ENCODE results near the gene KLF15.

The KLF15 gene

DNA sequence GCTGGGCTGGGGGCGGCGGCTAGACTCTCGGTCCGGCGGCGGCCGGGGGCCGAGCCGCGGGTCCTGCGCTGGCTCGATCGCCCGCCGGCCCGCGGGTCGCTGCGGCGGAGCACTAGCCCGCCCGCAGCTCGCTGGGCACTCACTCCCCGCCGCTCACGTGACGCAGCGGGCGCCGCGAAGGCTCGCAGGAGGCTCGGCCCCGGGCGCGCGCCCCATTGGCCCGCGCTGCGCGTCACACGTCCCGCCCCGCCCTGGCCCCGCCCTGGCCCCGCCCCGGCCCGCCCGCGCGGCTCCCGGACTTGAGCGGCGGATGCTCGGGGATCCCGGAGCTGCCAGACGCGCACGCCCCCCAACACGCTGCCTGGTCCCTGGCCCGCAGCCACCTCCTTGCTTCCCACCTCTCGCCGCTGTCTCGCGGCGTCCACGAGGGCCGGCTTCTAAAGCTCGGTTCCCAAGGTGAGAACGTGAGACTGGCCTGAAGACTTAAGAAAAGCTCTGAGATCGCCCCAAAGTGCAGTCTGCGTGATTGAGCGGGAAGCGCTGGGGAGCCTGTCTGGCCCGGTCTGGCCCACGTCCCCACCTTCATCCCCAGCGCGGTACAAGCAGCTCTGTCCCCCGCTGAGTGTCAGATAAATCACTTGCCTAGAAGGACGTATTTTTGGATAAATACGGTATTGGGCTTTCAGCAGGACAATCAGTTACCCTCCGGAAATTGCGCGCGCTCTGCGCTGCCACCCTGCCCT lies at the start of gene KLF15:
TSS of gene KLF15 (minus strand) at position 114 of the 743 bp plus-strand sequence. CDS start 4,486 bp downstream, outside the sequence.
- peak; percentile 90 to 92 for ATAC-seq

DNA sequence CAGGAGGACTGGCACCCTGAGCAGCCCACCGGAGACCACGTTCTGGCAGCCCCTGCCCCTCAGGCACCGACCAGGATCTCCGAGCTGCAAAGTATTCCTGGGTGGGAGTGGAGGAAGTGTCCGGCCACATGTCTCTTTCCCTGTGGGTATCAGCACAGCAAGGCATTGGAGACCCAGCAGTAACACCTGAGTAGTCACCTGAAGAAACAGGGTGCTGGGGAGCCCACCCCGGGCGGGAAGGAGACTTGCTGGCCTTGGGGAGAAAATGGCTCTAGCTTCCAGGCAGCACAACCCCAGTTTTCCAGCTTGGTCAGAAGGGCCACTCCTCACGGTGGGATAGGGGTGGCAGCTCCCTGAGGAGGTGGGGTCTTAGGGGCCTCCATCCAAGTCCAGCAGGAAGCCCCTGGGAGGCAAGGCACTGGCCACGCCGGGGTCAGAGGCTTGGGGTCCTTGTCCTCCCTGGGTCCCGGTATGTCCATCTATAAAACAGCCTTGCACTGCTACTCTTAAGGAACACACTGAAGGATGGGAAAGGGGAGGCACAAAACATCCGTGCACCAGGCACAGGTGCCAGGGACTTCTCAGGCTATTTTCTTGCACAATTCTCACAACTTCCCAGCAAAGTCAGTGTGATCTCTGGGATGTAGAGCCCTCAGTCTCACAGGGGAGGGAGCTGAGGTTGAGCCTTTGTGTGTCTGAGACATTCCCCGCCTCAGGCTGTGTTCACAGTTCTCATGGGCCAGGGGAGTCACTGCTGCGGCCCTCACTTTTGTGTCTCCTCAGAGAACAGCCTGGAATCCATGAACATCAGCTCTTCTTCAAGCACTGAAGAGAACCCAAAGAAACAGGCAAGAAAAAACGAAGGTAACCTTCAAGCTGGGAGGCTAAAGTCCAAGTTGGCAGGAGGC lies 49.4 kb upstream of the KLF15 start:
- no peak for ATAC-seq

DNA sequence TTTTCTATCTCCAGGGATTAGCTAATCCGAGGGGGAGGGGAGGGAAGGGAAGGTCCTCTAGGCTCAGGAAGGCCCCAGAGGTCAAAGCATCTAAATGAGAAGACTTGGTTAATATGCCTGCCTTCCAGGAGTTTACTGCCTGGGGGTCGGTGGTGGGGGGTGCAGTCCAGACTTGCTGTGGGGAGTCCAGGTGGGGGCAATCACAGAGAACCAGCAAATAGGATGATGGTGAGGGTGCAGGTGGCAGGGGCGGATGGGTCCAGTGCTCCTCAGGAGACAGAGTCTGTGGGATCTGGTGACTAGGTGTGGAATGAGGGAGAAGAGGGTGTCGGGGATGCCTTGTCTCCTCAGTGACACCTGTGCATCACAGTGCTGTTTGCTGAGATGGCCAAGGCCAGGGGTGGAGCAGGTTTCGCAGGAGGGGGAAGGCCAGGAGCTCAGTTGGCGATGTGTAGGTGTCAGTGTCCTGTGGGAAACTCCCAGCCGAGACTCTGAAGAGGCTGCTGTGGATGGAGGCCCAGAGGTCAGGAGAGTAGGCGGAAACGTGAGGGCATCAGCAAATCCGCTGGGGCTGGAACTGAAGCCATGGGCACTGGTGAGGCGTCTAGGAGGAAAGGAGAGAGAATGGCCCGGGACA lies 45.6 kb upstream of the KLF15 start:
- no peak for ATAC-seq

DNA sequence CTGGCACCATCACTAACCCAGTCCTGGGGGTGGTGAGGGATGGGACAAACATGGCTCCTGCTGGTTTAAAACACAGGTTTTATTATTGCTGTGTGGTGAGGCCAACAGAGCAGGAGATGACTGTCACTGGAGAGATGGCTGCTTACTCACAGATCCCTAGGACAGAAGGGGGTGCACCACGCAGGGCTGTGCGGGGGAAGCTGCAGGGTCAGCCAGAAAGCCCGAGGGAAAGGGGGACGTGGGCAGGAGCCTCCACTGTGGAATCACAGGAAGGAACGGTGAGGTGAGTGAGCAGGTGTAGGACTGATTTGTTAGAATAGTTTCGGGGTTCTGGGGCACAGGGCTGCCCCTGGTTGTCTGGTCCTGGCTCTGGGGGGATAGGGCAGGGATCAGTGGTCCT lies 45.0 kb upstream of the KLF15 start:
- ATAC-seq, result no peak

DNA sequence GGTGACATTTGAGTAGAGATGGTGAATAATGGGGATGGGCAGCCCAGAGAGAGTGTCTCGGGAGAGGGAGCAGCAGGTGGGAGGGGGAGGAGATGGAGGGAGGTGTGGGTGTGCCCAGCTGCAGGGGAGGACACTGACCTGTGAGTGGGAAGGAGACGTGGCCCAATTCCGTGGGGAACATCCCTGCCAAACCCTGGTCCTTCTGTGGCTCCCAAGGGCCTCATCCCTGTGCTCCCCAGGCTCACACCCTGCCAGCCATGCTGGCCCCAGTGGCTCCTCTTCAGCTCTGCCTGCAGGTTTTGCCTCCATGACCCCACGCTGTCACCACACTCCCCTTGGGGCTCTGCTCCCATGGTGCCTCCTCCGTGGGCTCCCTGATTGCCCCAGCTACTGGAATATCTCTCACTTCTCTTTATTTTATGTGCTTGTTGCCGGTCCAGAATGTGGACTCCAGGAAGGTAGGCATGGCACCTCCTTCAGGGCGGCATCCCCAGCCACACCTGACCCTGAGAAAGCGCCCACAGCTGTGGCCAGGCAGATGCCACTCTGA lies 44.5 kb upstream of the KLF15 start:
- ATAC-seq, result no peak

DNA sequence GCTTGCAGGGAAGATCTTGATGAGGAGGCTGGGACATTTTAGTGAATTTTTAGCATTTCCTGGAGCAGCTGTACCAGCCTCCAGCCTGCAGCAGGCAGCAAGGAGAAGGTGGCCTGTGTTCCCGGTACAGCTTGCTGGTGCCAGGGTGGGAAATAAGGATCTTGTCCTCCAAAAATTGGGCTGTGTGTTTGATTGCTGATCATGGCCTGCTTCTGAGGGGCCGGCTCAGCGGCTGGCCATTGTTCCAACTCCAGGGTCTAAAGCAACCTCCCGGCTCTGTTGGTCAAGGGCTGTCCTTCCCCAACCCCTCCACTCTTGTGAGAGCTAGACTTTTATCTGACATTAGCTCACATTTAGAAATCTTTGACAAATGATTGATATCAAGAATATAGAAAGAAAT lies 42.5 kb upstream of the KLF15 start:
- ATAC-seq, result no peak

DNA sequence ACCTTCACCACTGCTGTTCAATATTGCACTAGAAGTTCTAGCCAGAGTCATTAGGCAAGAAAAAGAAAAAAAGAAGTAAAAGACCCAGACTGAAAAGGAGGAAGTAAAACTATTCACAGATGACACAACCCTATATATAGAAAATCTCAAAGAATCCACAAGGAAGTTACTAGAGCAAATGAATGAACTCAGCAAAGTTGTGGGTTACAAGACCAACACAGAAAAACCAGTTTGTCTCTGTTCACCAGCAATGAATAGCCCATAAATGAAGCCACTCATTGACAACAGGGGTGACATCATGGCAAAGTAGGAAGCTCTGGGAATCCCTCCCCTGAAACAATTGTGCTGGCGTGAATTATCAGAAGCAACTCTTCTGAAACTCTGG lies 42.1 kb upstream of the KLF15 start:
- ATAC-seq, result no peak

DNA sequence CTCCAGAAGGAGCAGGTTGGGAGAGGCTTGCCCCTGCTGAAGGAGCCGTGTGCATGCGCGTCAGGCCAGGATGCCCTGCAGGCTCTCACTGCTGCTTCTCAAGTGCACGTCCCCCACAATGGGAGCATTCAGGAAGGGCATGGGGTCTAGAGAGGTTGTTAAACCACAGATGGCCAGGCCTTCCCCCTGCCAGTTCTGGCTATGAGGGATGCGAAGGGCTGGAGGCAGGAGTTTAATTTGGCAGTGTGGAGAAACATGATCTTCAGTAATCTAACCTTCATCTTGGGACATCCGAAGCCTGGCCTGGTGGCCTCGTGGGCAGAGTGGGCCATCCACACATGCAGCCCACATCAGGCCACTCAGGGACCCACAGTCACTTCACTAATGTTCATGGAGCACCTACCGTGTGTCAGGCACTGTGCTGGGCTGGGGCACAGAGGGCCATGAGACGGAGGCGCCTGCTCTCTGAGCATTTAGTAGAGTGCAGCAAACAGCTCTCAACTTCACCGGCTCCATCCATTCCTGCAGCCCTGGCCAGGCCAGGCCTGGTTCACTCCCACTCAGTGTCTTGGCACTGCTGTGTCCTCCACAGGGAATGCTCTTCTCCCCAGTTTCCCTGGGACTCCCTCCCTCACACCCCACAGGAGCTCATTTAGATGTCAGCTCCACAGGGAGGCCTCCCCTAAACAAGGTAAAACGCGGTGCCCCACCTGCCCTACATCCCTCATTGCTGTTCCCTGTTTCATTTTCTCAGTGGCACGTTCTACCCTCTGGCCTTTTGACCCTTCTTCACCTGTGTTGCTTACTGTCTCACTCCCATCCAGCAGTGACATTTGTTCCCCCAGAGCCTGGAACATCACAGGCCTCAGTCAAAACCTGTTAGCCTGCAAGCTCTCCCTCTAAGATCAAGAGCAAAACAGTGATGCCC lies 41.5 kb upstream of the KLF15 start:
- ATAC-seq, result no peak

DNA sequence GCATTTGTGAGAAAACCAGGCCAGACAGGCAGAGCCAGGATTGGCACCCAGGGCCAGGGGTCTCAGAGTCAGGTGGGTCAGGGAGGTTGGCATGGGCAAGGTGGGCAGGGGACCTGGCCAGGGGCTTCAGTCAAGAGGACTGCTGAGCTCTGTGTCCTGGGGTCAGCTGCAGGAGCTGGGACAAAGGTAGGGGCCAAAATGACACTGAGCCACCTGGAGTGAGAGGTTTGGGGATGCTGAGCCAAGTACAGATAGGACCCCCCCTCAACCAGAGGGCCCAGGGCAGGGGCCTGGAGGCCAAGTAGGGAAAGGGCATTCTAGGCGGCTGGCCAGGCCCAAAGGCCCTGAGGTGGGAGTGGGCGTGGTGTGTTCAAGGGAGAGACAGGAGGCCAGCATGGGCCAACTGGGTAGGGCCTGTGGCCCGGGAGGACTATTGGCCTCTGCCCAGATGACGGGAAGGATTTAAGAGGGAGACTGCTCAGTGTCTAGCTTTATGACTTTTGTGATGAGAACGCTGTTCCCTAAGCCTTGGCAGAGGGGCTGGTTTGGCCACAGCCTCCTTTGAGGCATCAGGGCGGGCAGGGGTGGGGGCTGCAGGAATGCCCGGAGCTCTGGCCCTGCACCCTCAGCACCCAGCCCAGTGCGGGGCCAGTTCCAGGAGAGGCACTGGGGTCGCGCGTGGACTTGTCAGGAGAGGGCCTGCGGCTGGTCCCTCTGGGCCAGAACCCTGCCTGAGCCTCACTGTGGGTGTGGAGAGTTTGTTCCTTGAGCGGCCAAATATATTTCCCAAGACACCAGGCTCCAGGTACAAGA lies 40.6 kb upstream of the KLF15 start:
- no peak for ATAC-seq

DNA sequence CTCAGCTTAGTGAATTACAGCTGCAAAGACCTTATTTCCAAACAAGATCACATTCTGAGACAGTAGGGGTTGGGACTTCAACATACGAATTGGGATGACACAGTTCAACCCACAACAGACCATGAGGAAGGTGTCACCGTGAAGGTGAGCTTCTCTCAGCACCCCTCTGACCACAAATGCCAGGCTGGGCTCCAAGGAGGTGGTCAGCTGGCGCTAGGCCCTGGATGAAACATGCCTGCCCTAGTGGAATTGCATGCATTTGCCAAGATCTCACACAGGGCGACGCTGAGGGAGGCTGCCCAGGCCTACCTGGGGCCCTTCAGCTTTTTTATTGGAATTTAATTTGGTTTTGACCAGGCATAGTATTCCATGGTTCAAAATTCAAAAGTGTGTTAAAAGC lies 39.3 kb upstream of the KLF15 start:
- ATAC-seq, result no peak

DNA sequence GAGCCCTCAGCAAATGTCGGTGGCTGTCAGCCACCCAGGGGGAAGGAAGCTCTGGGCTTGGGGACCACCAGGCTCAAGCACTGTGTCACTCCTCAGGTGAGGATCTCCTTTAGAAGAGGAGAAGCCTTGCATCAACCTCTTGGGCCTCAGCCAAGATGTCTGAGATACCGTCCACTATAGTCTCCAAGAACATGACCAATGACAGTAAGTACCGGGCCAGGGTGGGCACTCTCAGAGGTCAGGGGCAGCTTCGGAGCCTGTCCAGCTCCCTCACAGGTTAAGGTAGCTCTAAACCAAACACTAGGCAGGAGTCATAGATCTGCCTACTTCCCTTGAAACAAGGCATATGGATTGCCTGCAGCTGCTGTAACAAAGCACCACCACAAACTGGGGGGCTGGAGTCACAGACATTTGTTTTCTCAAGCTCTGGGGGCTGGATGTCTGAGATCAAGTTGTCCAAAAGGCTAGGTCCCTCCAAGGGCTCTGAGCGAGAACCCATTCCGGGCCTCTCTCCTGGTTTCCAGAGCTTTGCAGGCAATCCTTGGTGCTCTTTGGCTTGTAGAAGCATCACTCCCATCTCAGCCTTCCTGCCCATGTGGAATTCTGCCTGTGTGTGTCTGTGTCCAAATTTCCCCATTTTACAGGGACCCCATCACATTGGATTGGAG lies 38.8 kb upstream of the KLF15 start:
- ATAC-seq, result no peak

DNA sequence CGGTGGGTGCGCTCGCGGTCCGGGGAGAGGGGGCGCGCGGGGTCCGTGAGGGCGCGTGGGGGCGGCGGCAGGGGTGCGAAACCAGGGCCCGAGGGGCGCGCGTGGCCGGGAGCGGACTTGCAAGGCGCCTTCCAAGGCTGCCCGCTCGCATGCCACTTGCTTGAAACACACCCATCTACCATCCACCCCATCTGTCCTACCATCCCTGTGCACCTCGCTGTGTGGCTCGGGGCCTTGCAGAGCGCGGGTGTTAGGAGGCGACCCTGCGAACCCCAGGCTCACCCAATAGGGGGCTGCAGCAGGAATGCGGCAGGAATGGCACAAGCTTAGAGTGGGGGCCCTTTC lies 37.7 kb upstream of the KLF15 start:
- ATAC-seq, result no peak

DNA sequence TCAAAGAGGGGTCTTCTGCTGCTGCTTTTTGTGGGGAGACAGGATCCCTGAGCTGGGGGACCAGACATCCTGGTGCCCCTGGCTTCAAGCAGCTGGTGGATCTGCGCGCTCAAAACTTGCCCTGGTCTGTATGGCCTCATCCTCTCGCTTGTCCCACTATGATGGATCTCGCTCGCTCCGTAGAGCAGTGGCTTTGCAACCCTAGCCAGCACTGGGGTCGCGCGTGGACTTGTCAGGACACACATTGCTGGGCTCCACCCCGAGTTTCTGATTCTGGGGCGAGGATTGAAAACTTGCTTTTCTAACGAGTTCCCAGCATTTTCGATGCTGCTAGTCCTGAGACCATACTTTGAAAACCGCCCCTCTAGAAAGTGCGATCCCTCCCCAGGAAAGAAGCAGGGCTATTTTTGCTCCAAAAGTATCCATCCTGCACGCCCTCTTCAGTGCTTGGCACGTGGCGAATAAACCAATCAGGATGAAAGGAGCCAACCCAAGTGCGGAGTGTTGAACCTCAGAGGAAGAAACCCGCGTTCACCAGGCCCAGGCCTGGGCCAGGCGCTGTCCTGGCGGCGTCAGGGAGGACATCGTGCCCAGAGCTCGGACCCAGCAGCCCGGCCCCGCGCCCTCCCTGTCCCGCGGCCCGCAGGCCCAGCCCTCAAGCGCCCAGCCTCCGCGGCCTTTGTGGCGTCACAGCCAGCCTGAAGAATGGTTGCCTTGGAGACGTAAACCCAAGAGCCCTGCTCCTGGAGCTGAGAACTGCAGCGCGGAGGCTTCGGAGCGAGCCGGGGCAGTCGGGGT lies 37.2 kb upstream of the KLF15 start, which contains the start of gene CFAP100:
TSS of gene CFAP100 (plus strand) at position 731 of the 798 bp plus-strand sequence. CDS start 1,092 bp downstream, outside the sequence.
- no peak for ATAC-seq

DNA sequence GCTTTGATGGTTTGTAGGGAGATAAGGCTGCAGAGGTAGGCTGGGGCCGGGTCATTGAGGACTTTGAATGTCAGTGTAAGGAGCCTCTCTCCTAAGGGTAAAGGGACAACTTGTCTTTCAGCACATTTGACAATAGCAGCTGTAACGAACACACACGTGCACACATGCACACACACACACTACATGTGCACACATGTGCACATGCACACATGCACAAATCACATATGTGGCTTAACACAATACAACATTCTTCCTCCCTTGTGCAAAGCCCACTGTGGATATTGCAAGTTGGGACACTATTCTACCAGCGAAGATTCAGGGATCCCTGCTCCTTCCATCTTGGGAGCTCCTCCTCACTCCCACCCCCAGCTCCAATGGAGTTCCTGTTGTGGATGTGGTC lies 36.4 kb upstream of the KLF15 start:
- no peak for ATAC-seq

DNA sequence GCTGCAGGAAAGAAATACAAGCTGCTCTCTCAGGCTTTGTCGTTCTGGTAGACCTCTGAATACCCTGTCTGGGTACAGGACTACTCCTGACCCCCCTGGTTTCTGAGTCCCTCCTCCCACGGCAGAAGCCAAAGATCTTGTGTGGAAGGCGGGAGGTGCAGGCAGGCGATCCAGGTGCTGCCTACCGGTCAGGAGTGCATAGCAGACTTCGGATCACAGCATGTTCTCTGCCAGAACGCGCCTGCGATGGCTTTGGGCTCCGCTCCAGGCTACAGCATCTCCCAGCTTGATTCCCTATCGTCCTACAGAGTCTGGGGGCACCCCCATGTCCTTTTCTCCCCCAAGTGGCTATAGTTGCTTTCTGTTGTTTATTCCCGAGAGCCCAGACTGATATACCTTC lies 35.0 kb upstream of the KLF15 start:
- ATAC-seq, result no peak

DNA sequence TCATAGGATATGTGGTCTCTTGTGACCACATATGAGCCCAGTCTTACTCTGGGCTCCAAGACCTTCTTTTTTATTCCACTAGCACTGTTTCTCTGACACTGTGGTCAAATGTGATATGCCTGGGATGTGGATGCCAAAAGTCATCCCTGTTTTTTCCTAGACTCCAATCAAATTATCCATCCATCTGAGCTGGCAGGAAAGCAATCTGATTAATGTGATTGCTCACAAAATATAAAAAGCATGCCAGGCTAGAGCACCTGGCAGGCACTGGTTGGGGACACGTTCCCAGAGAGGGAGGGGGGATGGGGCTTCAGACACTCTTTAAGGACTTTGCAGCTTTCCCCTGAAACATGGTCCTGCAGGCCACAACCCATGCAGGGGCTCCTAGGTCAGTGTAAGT lies 34.4 kb upstream of the KLF15 start:
- no peak for ATAC-seq

DNA sequence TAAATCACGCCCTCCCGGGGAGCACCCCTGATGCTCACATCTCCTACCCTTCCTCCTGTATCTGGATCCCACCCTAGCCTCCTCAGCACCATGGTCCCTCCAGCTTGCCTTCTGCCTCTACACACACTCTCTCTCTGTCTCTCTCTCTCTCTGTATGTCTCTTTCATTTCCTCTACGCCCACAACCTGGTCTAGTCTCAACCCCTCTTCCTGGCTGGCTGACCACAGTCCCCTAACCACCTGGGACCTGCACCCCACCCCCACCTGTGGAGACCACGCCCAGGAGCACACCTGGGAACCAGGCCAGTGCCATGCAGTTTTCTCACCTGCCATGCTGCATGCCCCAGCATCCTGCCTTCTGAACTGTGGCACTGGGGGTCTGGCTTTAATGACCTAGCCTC lies 33.5 kb upstream of the KLF15 start:
- ATAC-seq, result no peak

DNA sequence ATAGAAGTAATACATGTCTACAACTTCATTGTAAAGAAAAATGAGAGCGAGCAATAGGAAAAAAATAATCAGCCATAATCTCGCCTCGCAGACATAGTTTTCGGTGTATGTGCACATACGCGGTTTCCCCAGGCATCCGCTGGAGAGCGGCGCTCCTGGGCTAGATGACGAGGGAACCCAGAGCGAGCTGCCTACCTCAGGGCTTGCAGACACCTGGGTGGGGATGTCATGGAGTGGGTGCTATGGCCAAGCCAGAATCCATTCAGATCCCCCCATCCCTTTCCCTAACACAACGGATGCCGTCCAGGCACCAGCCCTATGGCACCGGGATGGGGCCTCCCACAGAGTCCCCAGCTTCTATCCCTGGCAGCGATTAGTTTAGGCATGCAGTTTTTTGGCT lies 33.0 kb upstream of the KLF15 start:
- no peak for ATAC-seq

DNA sequence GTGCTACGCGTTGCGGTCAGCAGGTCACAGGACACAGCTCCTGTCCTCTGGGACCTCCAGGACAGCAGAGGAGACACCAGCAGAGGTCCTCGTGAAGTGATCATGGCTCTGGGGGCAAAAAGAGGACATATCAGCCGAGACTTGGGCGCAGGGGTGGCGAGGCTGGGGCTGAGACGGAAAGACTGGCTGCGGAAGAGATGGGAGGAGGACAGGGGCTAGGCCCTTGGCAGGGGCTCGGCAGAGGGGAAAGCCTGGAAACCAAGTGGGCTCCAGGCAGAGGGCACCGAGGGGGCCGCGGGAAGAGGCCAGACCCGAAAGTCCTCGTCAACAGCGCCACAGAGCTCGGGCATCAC lies 32.6 kb upstream of the KLF15 start:
- ATAC-seq, result no peak
